HT-29 (cell line): ENCODE data around the gene FOXD4L3. TPM values are rescaled to one million over a fixed set of nuclear protein-coding genes. Genes with fewer than 3 reads are reported as not detected.
"Not testable (repeated sequence)": the region's sequence is repeated elsewhere in the genome, so short reads cannot be mapped to it uniquely, and the experiment has no call there.

Experiments used
- DNase-seq: peaks from one replicate; pipeline ENCODE4 v3.0.0-alpha.2; 2015; ENCODE audit warnings: low spot score
- total RNA-seq: library from RNA; depleted of rRNA; stranded (reverse); fragments of >200 nt; shearing (Covaris generic); gene quantifications from 2 replicates; pipeline ENCODE4 v1.2.3, GENCODE V29; 2014; rRNA removed

FOXD4L3 gene
- total RNA-seq, 1 experiment from 2014 or later: not detected

GRCh38 chr9:68343992-68344391 is 41.3 kb downstream of the FOXD4L3 start:
- DNase-seq: not testable (repeated sequence)

- not testable (repeated sequence) for DNase-seq
These were observed 49.0 kb downstream of the FOXD4L3 start for GRCh38 chr9:68351689-68352088.

Other genes with a start within 250 kb of the FOXD4L3 start
- gene ZNG1C, start 60.9 kb upstream of the FOXD4L3 start, total RNA-seq: 65.6 and 75.5 TPM in 2 replicates
- 0.08 and 0.73 TPM in 2 replicates for gene PGM5, start 53.7 kb downstream of the FOXD4L3 start, total RNA-seq
- 0.15 and 0.26 TPM in 2 replicates for gene TMEM252, start 238.0 kb downstream of the FOXD4L3 start, total RNA-seq